Kidney (tissue), 14 donors: Measurements from ENCODE around the gene ATXN7L1. TPM values are rescaled to one million over a fixed set of nuclear protein-coding genes. Genes with fewer than 3 reads are reported as not detected.

Experiments
- DNase-seq, 5 donors: peaks; one replicate each; pipeline ENCODE4 v3.0.0-alpha.2; 2013 to 2020
- FAIRE-seq: peaks from 2 replicates; lab custom pipeline; 2012; peaks lifted over from hg19 to GRCh38; lab: Jason Lieb, UNC
- H3K27ac ChIP-seq, 2 donors: one replicate each; pipeline ENCODE4 v1.7.0; 2013; ENCODE audit warnings: low read depth in 2 of 2, low read length in 2 of 2, inconsistent platforms in 1 of 2
- H3K27me3 ChIP-seq: one replicate; pipeline ENCODE4 v1.7.1; 2013; ENCODE audit warnings: low read length, inconsistent platforms; ENCODE audit not compliant: control insufficient read depth, insufficient read depth
- H3K36me3 ChIP-seq, 3 donors: one replicate each; pipeline versions ENCODE4 v1.7.0 to v1.7.1; 2013; ENCODE audit warnings: low read length in 3 of 3, control low read depth in 1 of 3, inconsistent platforms in 1 of 3; ENCODE audit not compliant: insufficient read depth in 3 of 3, control insufficient read depth in 2 of 3
- H3K4me1 ChIP-seq, 3 donors: one replicate each; pipeline versions ENCODE4 v1.7.0 to v1.7.1; 2013; ENCODE audit warnings: low read length in 3 of 3, inconsistent platforms in 1 of 3, low read depth in 1 of 3; ENCODE audit not compliant: control insufficient read depth in 2 of 3, insufficient read depth in 2 of 3
- H3K4me3 ChIP-seq, 3 donors: one replicate each; pipeline versions ENCODE4 v1.7.0 to v1.8.1; 2013; ENCODE audit warnings: low read length in 3 of 3, control low read depth in 1 of 3, inconsistent platforms in 1 of 3
- H3K9ac ChIP-seq, 3 donors: one replicate each; pipeline versions ENCODE4 v1.7.0 to v1.7.1; 2013; ENCODE audit warnings: low read length in 3 of 3, control low read depth in 1 of 3, inconsistent platforms in 1 of 3
- H3K9me3 ChIP-seq, 3 donors: one replicate each; pipeline versions ENCODE4 v1.7.0 to v1.7.1; 2013; ENCODE audit warnings: low read length in 3 of 3, control low read depth in 1 of 3, inconsistent platforms in 1 of 3; ENCODE audit not compliant: control insufficient read depth in 2 of 3, insufficient read depth in 1 of 3
- intact Hi-C: fragments of 100-400 bp; cut with DNase I; formaldehyde crosslinking; loops from one replicate; pipeline ENCODE4 v1.11.1; 2022
- polyA plus RNA-seq: library from polyadenylated mRNA; stranded (reverse); fragments of 350-450 nt; fragmentation: Illumina TruSeq; extraction: RNeasy Lipid Tissue Mini Kit (QIAGEN cat#74804); gene quantifications from one replicate; pipeline ENCODE4 v1.2.3, GENCODE V29; 2014; ENCODE audit warnings: low read depth, low replicate concordance; ENCODE audit not compliant: insufficient read depth
- total RNA-seq: library from RNA; stranded (reverse); fragmentation: NEBNext Ultra II Directional; extraction: Animal tissue kit (Norgen Biotek cat#: 25700); gene quantifications from one replicate; pipeline ENCODE4 v1.2.1, GENCODE V29; 2021
- TF ChIP-seq, protein P1 (sequence below): IDR thresholded peaks from 3 replicates; pipeline ENCODE4 v1.5.1; 2012; ENCODE audit warnings: mild to moderate bottlenecking, moderate library complexity, borderline replicate concordance; ENCODE audit not compliant: insufficient read depth; ENCODE audit errors: extremely low read depth
- donor health status: control.
- donor health status: control.
- donor health status: control.
- donor health status: control.
- donor health status: control.
- donor health status: DM: yes; HTN: yes; CAD: no.
- donor health status: Normal renal cell carcinoma (clear cell type).

The ATXN7L1 gene
- total and polyA plus RNA-seq, 2 donors from 2014 or later: 12.5 to 18.5 TPM

DNA sequence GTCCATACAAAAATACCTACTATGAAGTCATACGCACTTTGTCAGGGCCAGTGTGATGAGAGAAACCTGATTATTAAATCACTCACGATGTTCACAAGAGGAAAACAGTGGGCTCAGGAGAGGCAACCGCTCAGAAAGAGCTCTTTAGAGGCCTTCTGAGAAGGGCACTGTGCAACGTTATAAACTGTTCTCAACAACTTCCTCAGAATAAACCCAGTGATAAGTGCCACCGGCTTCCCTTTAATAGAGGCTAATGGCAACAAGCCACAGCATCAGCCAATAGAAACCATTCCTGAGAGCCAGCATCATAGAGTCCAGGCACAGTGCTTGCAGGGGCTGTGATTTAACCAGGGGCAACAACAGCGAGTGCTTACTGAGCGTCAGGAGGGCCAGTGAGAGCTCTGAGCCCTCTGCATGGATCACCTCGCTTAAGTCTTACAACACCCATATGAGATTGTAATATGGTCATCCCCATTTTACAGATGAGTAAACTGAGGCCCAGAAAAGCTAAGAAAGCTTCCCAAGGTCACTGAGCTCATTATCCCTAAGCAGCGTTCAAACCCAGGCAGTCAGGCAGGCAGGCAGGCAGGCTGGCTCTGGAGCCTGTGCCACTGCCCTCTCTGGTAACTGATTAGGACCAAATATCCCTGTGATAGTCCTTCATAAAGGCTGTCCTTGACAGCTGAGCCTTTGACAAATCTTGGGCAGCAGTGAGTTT is 30.9 kb upstream of the ATXN7L1 start:
- FAIRE-seq (no peak), DNase-seq (no peak)
- H3K4me1 ChIP-seq: no peaks in the 10 kb centered on the region
- H3K27me3 ChIP-seq: no peaks in the 10 kb centered on the region
- no peak overlapping the region for H3K27ac ChIP-seq
- TF ChIP-seq, protein P1, sequence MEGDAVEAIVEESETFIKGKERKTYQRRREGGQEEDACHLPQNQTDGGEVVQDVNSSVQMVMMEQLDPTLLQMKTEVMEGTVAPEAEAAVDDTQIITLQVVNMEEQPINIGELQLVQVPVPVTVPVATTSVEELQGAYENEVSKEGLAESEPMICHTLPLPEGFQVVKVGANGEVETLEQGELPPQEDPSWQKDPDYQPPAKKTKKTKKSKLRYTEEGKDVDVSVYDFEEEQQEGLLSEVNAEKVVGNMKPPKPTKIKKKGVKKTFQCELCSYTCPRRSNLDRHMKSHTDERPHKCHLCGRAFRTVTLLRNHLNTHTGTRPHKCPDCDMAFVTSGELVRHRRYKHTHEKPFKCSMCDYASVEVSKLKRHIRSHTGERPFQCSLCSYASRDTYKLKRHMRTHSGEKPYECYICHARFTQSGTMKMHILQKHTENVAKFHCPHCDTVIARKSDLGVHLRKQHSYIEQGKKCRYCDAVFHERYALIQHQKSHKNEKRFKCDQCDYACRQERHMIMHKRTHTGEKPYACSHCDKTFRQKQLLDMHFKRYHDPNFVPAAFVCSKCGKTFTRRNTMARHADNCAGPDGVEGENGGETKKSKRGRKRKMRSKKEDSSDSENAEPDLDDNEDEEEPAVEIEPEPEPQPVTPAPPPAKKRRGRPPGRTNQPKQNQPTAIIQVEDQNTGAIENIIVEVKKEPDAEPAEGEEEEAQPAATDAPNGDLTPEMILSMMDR: no peak
- H3K9ac ChIP-seq: no peak overlapping the region
- intact Hi-C loops: no loop called here
- peaks cover 0 to 7% (median 0%) of the 10 kb centered on the region in 3 donors for H3K36me3 ChIP-seq
- no peak overlapping the region for H3K4me3 ChIP-seq
- peaks cover 0 to 3% (median 0%) of the 10 kb centered on the region in 3 donors for H3K9me3 ChIP-seq

DNA sequence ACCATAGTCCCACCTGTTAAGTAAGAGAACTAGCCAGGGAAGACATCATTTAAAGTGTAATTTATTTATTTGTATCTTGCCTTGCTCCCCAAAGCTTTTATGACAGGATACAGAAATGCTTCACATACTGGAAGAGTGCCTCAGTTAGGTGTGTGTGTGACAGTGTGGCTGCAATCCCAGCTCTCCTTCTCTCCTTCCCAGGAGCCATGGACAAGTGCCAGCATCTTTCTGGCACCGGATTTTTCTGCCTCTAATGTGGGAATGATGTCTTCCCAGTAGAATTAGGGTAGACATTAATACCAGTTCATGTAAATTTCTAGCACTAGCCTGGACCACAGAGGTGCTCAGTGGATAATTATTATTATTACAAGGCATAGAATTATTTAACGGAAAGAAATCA is 30.3 kb upstream of the ATXN7L1 start:
- DNase-seq (no peak), FAIRE-seq (no peak)
- no peaks in the 10 kb centered on the region for H3K4me1 ChIP-seq
- peaks cover 0 to 3% (median 0%) of the 10 kb centered on the region in 3 donors for H3K9me3 ChIP-seq
- H3K9ac ChIP-seq: no peak overlapping the region
- intact Hi-C loops: no loop called here
- TF ChIP-seq, protein P1: no peak
- H3K36me3 ChIP-seq: peaks cover 0 to 7% (median 0%) of the 10 kb centered on the region in 3 donors
- H3K27ac ChIP-seq: no peak overlapping the region
- no peak overlapping the region for H3K4me3 ChIP-seq
- no peaks in the 10 kb centered on the region for H3K27me3 ChIP-seq

DNA sequence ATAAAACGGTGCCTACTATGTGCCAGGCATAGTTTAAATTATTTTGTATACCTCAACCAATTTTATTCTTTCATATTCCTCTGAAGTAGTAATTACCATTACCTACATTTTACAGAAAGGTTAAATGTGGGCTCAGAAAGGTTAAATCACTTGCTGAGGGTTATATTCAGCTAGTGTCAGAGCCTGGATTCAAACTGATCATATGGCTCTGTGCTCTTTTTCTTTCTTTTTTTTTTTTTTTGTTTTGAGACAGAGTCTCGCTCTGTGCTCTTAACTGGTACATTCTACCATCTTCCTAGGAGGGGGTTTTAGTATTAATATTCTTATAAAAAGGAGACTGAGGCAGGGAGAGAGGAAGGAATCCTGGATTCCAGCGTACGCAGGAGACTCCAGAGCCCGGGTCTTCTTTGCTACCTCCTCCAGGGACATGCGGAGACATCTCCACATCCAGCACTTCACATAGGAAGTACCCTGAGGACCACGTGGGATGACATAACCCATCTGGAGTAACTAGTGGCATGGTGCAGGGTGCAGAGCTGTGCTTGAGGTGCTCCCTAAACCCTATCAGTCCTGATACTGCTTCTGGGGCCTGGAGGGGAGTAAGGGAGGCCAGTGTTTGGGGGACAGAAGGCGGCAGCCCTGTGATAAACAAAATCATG is 29.6 kb upstream of the ATXN7L1 start:
- intact Hi-C loops: no loop called here
- Histone ChIP-seq H3K4me3 (no peak overlapping the region), H3K4me1 (no peaks in the 10 kb centered on the region), H3K36me3 (peaks cover 0 to 4% (median 0%) of the 10 kb centered on the region in 3 donors), H3K9ac (no peak overlapping the region), H3K27me3 (no peaks in the 10 kb centered on the region), H3K27ac (no peak overlapping the region), H3K9me3 (peaks cover 0 to 3% (median 0%) of the 10 kb centered on the region in 3 donors)
- TF ChIP-seq, protein P1: no peak
- no peak for DNase-seq
- no peak for FAIRE-seq
